Caco-2 (cell line): ENCODE data around the gene HRCT1. TPM values are rescaled to one million over a fixed set of nuclear protein-coding genes. Genes with fewer than 3 reads are reported as not detected.

Source experiments
- BruUV-seq: library from RNA; stranded (reverse); fragments of 400-500 nt; replicated peaks from 2 replicates; lab custom pipeline; 2021; lab: Mats Ljungman, UMichigan
- CTCF ChIA-PET: fragments of 300-600 bp; sonication (Branson Sonifier 250); formaldehyde crosslinking; loops from one replicate; lab custom pipeline; 2022; ENCODE audit warnings: antibody characterized with exemption; lab: Charles Lee
- POLR2A ChIA-PET: fragments of 300-600 bp; sonication (Branson Sonifier 250); formaldehyde crosslinking; loops from one replicate; lab custom pipeline; 2022; ENCODE audit warnings: antibody characterized with exemption; lab: Charles Lee
- DNase-seq, 2 experiments: peaks; one replicate each; pipeline versions ENCODE4 v3.0.0 to v3.0.0-alpha.2; 2020 to 2022
- H3K27me3 ChIP-seq: replicated peaks from 2 replicates; pipeline ENCODE4 v1.6.0; 2011; ENCODE audit warnings: low read length; ENCODE audit not compliant: control insufficient read depth, insufficient read depth
- H3K36me3 ChIP-seq: 2 replicates; pipeline ENCODE4 v1.5.1; 2011; ENCODE audit warnings: low read length; ENCODE audit not compliant: control insufficient read depth, insufficient read depth
- H3K4me1 ChIP-seq: fragments of 250-450 bp; sonication (Bioruptor Pico); 2 replicates; pipeline ENCODE4 v1.5.1; 2020; ENCODE audit warnings: mild to moderate bottlenecking
- H3K4me3 ChIP-seq: 2 replicates; pipeline ENCODE4 v1.5.1; 2011; ENCODE audit warnings: low read depth, mild to moderate bottlenecking, control low read depth, low read length
- H3K9me3 ChIP-seq: fragments of 250-450 bp; sonication (Bioruptor Pico); 2 replicates; pipeline ENCODE4 v1.5.1; 2020; ENCODE audit warnings: mild to moderate bottlenecking, moderate library complexity
- H3K27ac Mint-ChIP-seq: one replicate; pipeline ENCODE4 v1.8.0; 2022; ENCODE audit warnings: mixed read lengths; ENCODE audit not compliant: unreplicated experiment
- H3K27me3 Mint-ChIP-seq: one replicate; pipeline ENCODE4 v1.8.0; 2022; ENCODE audit warnings: mixed read lengths; ENCODE audit not compliant: insufficient read depth, unreplicated experiment
- H3K36me3 Mint-ChIP-seq: one replicate; pipeline ENCODE4 v1.8.0; 2022; ENCODE audit warnings: mild to moderate bottlenecking, mixed read lengths; ENCODE audit not compliant: insufficient read depth, unreplicated experiment
- H3K4me1 Mint-ChIP-seq: one replicate; pipeline ENCODE4 v1.8.0; 2022; ENCODE audit warnings: low read depth, mixed read lengths; ENCODE audit not compliant: unreplicated experiment
- H3K4me3 Mint-ChIP-seq: one replicate; pipeline ENCODE4 v1.8.0; 2022; ENCODE audit warnings: mild to moderate bottlenecking, moderate library complexity, mixed read lengths; ENCODE audit not compliant: unreplicated experiment
- H3K9me3 Mint-ChIP-seq: one replicate; pipeline ENCODE4 v1.8.0; 2022; ENCODE audit warnings: mixed read lengths; ENCODE audit not compliant: unreplicated experiment
- CTCF ChIP-seq, 2 experiments: fragments of 200-600 bp in 1 of 2; IDR thresholded peaks; 1 replicate in 1 of 2; 2 replicates in 1 of 2; pipeline versions ENCODE4 v1.5.1 to v1.8.0; 2011 to 2022; ENCODE audit warnings: antibody characterized with exemption in 1 of 2, control low read depth in 1 of 2, inconsistent platforms in 1 of 2, low read depth in 1 of 2, low read length in 1 of 2, mild to moderate bottlenecking in 1 of 2, moderate library complexity in 1 of 2; ENCODE audit not compliant: insufficient read depth in 1 of 2, severe bottlenecking in 1 of 2, unreplicated experiment in 1 of 2
- intact Hi-C: fragments of 100-400 bp; cut with micrococcal nuclease; formaldehyde crosslinking; loops from one replicate; pipeline ENCODE4 v1.10.0; 2022; ENCODE audit not compliant: unreplicated experiment
- total RNA-seq: library from RNA; stranded (reverse); gene quantifications from 2 replicates; pipeline ENCODE4 v1.2.3, GENCODE V29; 2022

Gene HRCT1
- total RNA-seq, 1 experiment from 2014 or later: not detected

- Histone ChIP-seq H3K9me3 (no peaks in the 10 kb centered on the region), H3K4me3 (no peak overlapping the region), H3K4me1 (no peaks in the 10 kb centered on the region), H3K27me3 (no peaks in the 10 kb centered on the region; the same call in 1 of the 2 replicates), H3K36me3 (no peaks in the 10 kb centered on the region)
- no TSS peak for BruUV-seq
- H3K27me3 Mint-ChIP-seq: peaks cover 14% of the 10 kb centered on the region
- no peak for TF ChIP-seq CTCF (IDR thresholded peaks at IDR 0.05; ENCODE audit: insufficient read depth in 1 of 2, low read depth in 1 of 2, low read length in 1 of 2, severe bottlenecking in 1 of 2, unreplicated experiment in 1 of 2)
- no peak overlapping the region for H3K27ac Mint-ChIP-seq
- no peaks in the 10 kb centered on the region for H3K4me1 Mint-ChIP-seq
- H3K36me3 Mint-ChIP-seq: no peaks in the 10 kb centered on the region
- no peaks in the 10 kb centered on the region for H3K9me3 Mint-ChIP-seq
- no peak for DNase-seq
- intact Hi-C loops: no loop called here
- POLR2A ChIA-PET: no interaction called here
- no peak overlapping the region for H3K4me3 Mint-ChIP-seq
- CTCF ChIA-PET: no interaction called here
Observed at GRCh38 chr9:35858458-35858857, 47.5 kb upstream of the HRCT1 start.

GRCh38 chr9:35859310-35859989 is 46.6 kb upstream of the HRCT1 start:
- ChIA-PET CTCF (interaction anchor here (2.1 kb wide), 1 partner anchor 23 kb away, joined by 7 read pairs; no protein-coding TSS in a partner anchor), POLR2A (no interaction called here)
- Histone ChIP-seq H3K36me3 (no peaks in the 10 kb centered on the region), H3K9me3 (no peaks in the 10 kb centered on the region), H3K27me3 (no peaks in the 10 kb centered on the region; the same call in 1 of the 2 replicates), H3K4me1 (no peaks in the 10 kb centered on the region), H3K4me3 (no peak overlapping the region)
- no peaks in the 10 kb centered on the region for H3K36me3 Mint-ChIP-seq
- H3K4me3 Mint-ChIP-seq: no peak overlapping the region
- H3K27ac Mint-ChIP-seq: no peak overlapping the region
- no peak for DNase-seq
- H3K4me1 Mint-ChIP-seq: no peaks in the 10 kb centered on the region
- BruUV-seq: no TSS peak
- intact Hi-C loops: no loop called here
- TF ChIP-seq CTCF (IDR thresholded peaks at IDR 0.05; ENCODE audit: insufficient read depth in 1 of 2, low read depth in 1 of 2, low read length in 1 of 2, severe bottlenecking in 1 of 2, unreplicated experiment in 1 of 2): no peak
- peaks cover 14% of the 10 kb centered on the region for H3K27me3 Mint-ChIP-seq
- H3K9me3 Mint-ChIP-seq: no peaks in the 10 kb centered on the region

GRCh38 chr9:35859990-35860339 is 46.0 kb upstream of the HRCT1 start:
- no TSS peak for BruUV-seq
- CTCF ChIA-PET: interaction anchor here (2.1 kb wide), 1 partner anchor 22 kb away, joined by 7 read pairs; no protein-coding TSS in a partner anchor
- Mint-ChIP-seq H3K27me3 (peaks cover 14% of the 10 kb centered on the region), H3K4me3 (no peak overlapping the region), H3K36me3 (no peaks in the 10 kb centered on the region), H3K27ac (no peak overlapping the region), H3K9me3 (no peaks in the 10 kb centered on the region), H3K4me1 (no peaks in the 10 kb centered on the region)
- no peak for TF ChIP-seq CTCF (IDR thresholded peaks at IDR 0.05; ENCODE audit: insufficient read depth in 1 of 2, low read depth in 1 of 2, low read length in 1 of 2, severe bottlenecking in 1 of 2, unreplicated experiment in 1 of 2)
- intact Hi-C loops: no loop called here
- no peaks in the 10 kb centered on the region for H3K4me1 ChIP-seq
- no peak for DNase-seq
- no peaks in the 10 kb centered on the region; the same call in 1 of the 2 replicates for H3K27me3 ChIP-seq
- no peaks in the 10 kb centered on the region for H3K9me3 ChIP-seq
- H3K4me3 ChIP-seq: no peak overlapping the region
- POLR2A ChIA-PET: no interaction called here
- no peaks in the 10 kb centered on the region for H3K36me3 ChIP-seq
